Spleen (tissue), 7 donors: ENCODE results near the gene PPBP.

Source experiments
- POLR2A ChIP-seq, 3 donors: fragments of 450-650 bp; IDR thresholded peaks; one replicate each; pipeline ENCODE4 v1.5.1; 2017; ENCODE audit warnings: antibody characterized with exemption in 3 of 3, mild to moderate bottlenecking in 1 of 3
- POLR2AphosphoS5 ChIP-seq, 3 donors: sonication (generic); formaldehyde crosslinking; IDR thresholded peaks; one replicate each; pipeline ENCODE4 v1.5.1; 2017; ENCODE audit warnings: antibody characterized with exemption in 3 of 3
- TF ChIP-seq, protein P1 (sequence below), 11 experiments: fragments of 200-600 bp in 7 of 11; fragments of 450-650 bp in 4 of 11; sonication (generic) in 4 of 11; IDR thresholded peaks in 8 of 11; conservative IDR thresholded peaks in 3 of 11; 1 replicate in 7 of 11; 2 replicates in 4 of 11; pipeline versions ENCODE4 v1.4.0 to v1.8.0; 2016 to 2021; ENCODE audit warnings: antibody characterized with exemption in 11 of 11, inconsistent platforms in 4 of 11, mild to moderate bottlenecking in 1 of 11
- donor health status: DM: no; HTN: no; CAD: no; lungs with moderate emphysema.
- donor health status: DM: no; HTN: no; CAD: no.
- donor health status: DM: no; HTN: no; CAD: no.

GRCh38 chr4:73936969-73937368 is 51.0 kb downstream of the PPBP start:
- TF ChIP-seq, protein P1, sequence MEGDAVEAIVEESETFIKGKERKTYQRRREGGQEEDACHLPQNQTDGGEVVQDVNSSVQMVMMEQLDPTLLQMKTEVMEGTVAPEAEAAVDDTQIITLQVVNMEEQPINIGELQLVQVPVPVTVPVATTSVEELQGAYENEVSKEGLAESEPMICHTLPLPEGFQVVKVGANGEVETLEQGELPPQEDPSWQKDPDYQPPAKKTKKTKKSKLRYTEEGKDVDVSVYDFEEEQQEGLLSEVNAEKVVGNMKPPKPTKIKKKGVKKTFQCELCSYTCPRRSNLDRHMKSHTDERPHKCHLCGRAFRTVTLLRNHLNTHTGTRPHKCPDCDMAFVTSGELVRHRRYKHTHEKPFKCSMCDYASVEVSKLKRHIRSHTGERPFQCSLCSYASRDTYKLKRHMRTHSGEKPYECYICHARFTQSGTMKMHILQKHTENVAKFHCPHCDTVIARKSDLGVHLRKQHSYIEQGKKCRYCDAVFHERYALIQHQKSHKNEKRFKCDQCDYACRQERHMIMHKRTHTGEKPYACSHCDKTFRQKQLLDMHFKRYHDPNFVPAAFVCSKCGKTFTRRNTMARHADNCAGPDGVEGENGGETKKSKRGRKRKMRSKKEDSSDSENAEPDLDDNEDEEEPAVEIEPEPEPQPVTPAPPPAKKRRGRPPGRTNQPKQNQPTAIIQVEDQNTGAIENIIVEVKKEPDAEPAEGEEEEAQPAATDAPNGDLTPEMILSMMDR (IDR thresholded peaks at IDR 0.05 in 8 of 11, conservative IDR thresholded peaks at IDR 0.05 in 3 of 11): no peak
- TF ChIP-seq POLR2A (IDR thresholded peaks at IDR 0.05) (no peak), POLR2AphosphoS5 (IDR thresholded peaks at IDR 0.05) (no peak)
